GM12865 (cell line): ENCODE measurements around the gene LDLRAD1.
A peak's percentile ranks its signal among the peaks of the same experiment; 100 is the strongest.

Experiments used
- DNase-seq: peaks from one replicate; pipeline ENCODE4 v3.0.0; 2010; ENCODE audit warnings: low read depth
- H3K4me3 ChIP-seq: 2 replicates; pipeline ENCODE4 v1.5.1; 2011; ENCODE audit warnings: mild to moderate bottlenecking, low read depth, low read length, control low read depth
- CTCF ChIP-seq: IDR thresholded peaks from 2 replicates; pipeline ENCODE4 v1.5.1; 2011; ENCODE audit warnings: low read length, control low read depth, low read depth, inconsistent platforms; ENCODE audit not compliant: insufficient read depth; ENCODE audit errors: missing control alignments

The LDLRAD1 gene

GRCh38 chr1:54017979-54018378, at the start of gene LDLRAD1:
TSS of gene LDLRAD1 (minus strand) at chr1:54018186. CDS start at chr1:54018112, 74 bp downstream.
- TF ChIP-seq CTCF = no peak
- no peak within 1 kb of the TSS for H3K4me3 ChIP-seq
- DNase-seq = no peak

DNA sequence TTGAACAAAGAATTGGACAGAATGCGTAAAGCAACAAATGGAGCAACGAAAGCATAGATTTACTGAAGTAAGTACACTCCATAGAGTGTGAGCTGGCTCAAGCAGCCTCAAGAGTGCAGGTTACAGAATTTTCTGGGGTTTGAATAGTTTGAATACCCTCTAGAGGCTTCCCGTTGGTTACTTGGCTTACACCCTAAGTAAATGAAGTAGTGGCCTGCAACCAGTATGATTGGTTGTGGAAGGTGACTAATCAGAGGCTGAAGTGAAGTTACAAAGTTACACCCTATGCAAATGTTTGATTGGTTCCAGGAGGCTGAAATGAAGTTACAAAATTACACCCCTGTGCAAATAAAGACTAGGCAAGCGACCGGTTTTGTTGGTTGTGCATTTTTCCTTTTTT, 46.3 kb upstream of the LDLRAD1 start:
- TF ChIP-seq CTCF = no peak
- no peak for DNase-seq
- H3K4me3 ChIP-seq = no peak overlapping the region

GRCh38 chr1:54054438-54054749, 36.4 kb upstream of the LDLRAD1 start:
- TF ChIP-seq CTCF = no peak
- H3K4me3 ChIP-seq = peak overlapping the region; percentile 93
- DNase-seq = peak; percentile 34

- DNase-seq = no peak
- TF ChIP-seq CTCF = no peak
Observed at GRCh38 chr1:54053745-54054437, 35.9 kb upstream of the LDLRAD1 start.

GRCh38 chr1:54052934-54053744, 35.2 kb upstream of the LDLRAD1 start, which contains the start of the genes TCEANC2 and TMEM59:
TSS of gene TCEANC2 (plus strand) at chr1:54053608. CDS start at chr1:54054423, 815 bp downstream.
TSS of gene TMEM59 (minus strand) at chr1:54053204. CDS start at chr1:54053188, 16 bp downstream.
- TF ChIP-seq CTCF = no peak
- peak within 1 kb of the TSS; percentile 93 for H3K4me3 ChIP-seq
- peak; percentile 99 for DNase-seq

More at GRCh38 chr1:54053745-54054437, 35.9 kb upstream of the LDLRAD1 start:
- peak overlapping the region; percentile 93 for H3K4me3 ChIP-seq

DNA sequence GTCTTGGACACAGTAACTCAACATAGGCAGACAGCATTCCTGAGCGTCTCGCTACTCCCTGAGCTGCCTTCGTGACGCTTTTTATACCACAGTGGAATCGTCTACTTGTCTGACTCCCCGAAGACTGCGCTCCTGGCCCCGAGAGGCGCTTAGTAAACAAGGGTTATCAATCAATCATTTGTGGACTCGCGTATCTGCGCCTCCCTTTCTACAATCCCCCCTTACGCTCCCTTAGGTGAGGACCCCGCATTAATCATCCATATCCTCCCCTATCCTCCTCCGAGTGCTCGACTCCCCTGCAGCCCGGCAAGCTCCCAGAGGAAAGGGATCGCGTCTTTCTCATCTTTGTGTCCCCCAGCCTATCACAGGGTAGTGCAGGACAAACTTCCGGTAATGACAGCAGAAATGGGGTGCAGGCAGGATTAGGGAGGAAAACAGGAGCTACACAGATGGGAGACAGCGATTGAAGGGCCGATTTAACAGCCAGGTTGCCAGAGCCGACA, 34.5 kb upstream of the LDLRAD1 start:
- TF ChIP-seq CTCF = no peak
- H3K4me3 ChIP-seq = peak overlapping the region; percentile 93
- peak; percentile 49 for DNase-seq
